Neural progenitor cell (in vitro differentiated cells): ENCODE results near the gene MED27. TPM values are rescaled to one million over a fixed set of nuclear protein-coding genes. Genes with fewer than 3 reads are reported as not detected.

ENCODE experiments used
- DNase-seq: peaks from one replicate; pipeline ENCODE4 v3.0.0-alpha.2; 2016; ENCODE audit warnings: low spot score
- H2AFZ ChIP-seq: fragments of 200-600 bp; sonication (generic); replicated peaks from 2 replicates; pipeline ENCODE4 v1.6.1; 2016; ENCODE audit warnings: antibody characterized with exemption
- H3F3A ChIP-seq: fragments of 200-600 bp; sonication (generic); 2 replicates; pipeline ENCODE4 v1.6.1; 2016; ENCODE audit warnings: antibody characterized with exemption, low read depth
- H3K27ac ChIP-seq: fragments of 200-600 bp; sonication (generic); 2 replicates; pipeline ENCODE4 v1.5.1; 2016; ENCODE audit warnings: mild to moderate bottlenecking
- H3K27me3 ChIP-seq: fragments of 200-600 bp; sonication (generic); 2 replicates; pipeline ENCODE4 v1.6.1; 2016; ENCODE audit warnings: mild to moderate bottlenecking, moderate library complexity
- H3K36me3 ChIP-seq: fragments of 200-600 bp; sonication (generic); 2 replicates; pipeline ENCODE4 v1.5.1; 2016
- H3K4me1 ChIP-seq: fragments of 200-600 bp; sonication (generic); 2 replicates; pipeline ENCODE4 v1.6.1; 2016; ENCODE audit warnings: mixed run types
- H3K4me2 ChIP-seq: fragments of 200-600 bp; sonication (generic); 2 replicates; pipeline ENCODE4 v1.6.1; 2016
- H3K4me3 ChIP-seq: fragments of 200-600 bp; sonication (generic); 2 replicates; pipeline ENCODE4 v1.5.1; 2016
- H3K79me2 ChIP-seq: fragments of 200-600 bp; sonication (generic); 2 replicates; pipeline ENCODE4 v1.6.1; 2016; ENCODE audit warnings: low read depth
- H3K9ac ChIP-seq: fragments of 200-600 bp; sonication (generic); 2 replicates; pipeline ENCODE4 v1.6.1; 2016
- H3K9me3 ChIP-seq: fragments of 200-600 bp; sonication (generic); 2 replicates; pipeline ENCODE4 v1.5.1; 2016; ENCODE audit warnings: low read depth
- H4K20me1 ChIP-seq: fragments of 200-600 bp; sonication (generic); 2 replicates; pipeline ENCODE4 v1.6.1; 2016; ENCODE audit warnings: low read depth
- H3K27ac Mint-ChIP-seq: 3 replicates; pipeline ENCODE4 v1.8.0; 2021; ENCODE audit warnings: mixed read lengths
- H3K27me3 Mint-ChIP-seq: 2 replicates; pipeline ENCODE4 v1.8.0; 2022; ENCODE audit warnings: low read depth, mild to moderate bottlenecking, inconsistent platforms, moderate library complexity, mixed read lengths; ENCODE audit not compliant: insufficient read depth
- H3K36me3 Mint-ChIP-seq: 3 replicates; pipeline ENCODE4 v1.8.0; 2021; ENCODE audit warnings: mixed read lengths
- H3K4me1 Mint-ChIP-seq: 3 replicates; pipeline ENCODE4 v1.8.0; 2021; ENCODE audit warnings: mixed read lengths
- H3K4me3 Mint-ChIP-seq: 3 replicates; pipeline ENCODE4 v1.8.0; 2021; ENCODE audit warnings: mild to moderate bottlenecking, moderate library complexity, mixed read lengths
- H3K9me3 Mint-ChIP-seq: 3 replicates; pipeline ENCODE4 v1.8.0; 2020; ENCODE audit warnings: mixed read lengths
- EZH2 ChIP-seq: fragments of 200-600 bp; sonication (generic); IDR thresholded peaks from 2 replicates; pipeline ENCODE4 v1.6.1; 2017; ENCODE audit warnings: antibody characterized with exemption, mild to moderate bottlenecking, moderate library complexity
- EZH2phosphoT487 ChIP-seq: fragments of 200-600 bp; sonication (generic); IDR thresholded peaks from 2 replicates; pipeline ENCODE4 v1.6.1; 2017; ENCODE audit warnings: antibody characterized with exemption
- total RNA-seq: library from RNA; depleted of rRNA; stranded (reverse); fragments of >200 nt; gene quantifications from 2 replicates; pipeline ENCODE4 v1.2.3, GENCODE V29; 2015; ENCODE audit warnings: low replicate concordance
- TF ChIP-seq, protein P1 (sequence below): fragments of 200-600 bp; sonication (generic); IDR thresholded peaks from 2 replicates; pipeline ENCODE4 v1.5.1; 2017; ENCODE audit warnings: antibody characterized with exemption, mild to moderate bottlenecking

Gene MED27
- total RNA-seq, 1 donor from 2014 or later, result 15.1 TPM

DNA sequence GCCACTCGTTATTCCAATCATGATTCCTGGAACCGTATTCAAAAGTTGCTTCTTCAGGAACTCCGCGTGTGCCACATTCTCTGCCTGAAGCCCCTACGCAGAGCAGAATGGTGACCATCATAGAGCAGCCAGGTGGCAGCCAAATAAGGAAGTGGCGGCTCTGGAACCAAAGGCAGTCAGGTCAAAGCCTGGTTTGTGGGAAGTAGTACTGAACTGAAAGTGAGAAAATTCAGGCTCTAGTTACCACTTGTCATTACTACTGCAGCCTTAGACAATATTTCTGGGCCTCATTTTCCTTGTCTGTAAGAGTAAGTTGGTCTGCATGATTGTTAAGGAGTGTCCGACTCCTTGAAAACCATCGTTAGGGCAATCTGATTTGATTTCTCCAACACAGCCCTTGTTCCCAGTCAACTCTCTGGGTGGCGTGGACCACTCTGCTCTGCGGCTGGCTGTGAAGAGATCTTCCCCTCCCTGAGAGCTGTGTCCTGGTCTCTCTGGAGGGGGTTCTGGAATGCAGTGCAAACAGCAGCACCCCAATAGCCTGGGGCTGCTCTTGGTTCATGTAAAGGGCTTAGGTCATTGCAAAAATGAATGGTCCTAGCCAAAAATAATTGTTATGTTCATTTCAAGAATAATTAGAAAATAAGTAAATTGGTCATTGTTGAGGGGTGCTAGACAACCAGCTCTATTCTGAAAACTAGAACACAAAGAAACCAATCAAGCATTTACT is 102.4 kb downstream of the MED27 start:
- H3F3A ChIP-seq, result no peaks in the 10 kb centered on the region
- no peak for DNase-seq
- Mint-ChIP-seq H3K4me1 (peaks cover 15% of the 10 kb centered on the region), H3K36me3 (peaks cover 4% of the 10 kb centered on the region), H3K4me3 (no peak overlapping the region), H3K9me3 (peaks cover 2% of the 10 kb centered on the region), H3K27me3 (no peaks in the 10 kb centered on the region), H3K27ac (no peak overlapping the region)
- no peak overlapping the region for H3K9ac ChIP-seq
- H4K20me1 ChIP-seq, result peaks cover 3% of the 10 kb centered on the region
- H3K4me3 ChIP-seq, result no peak overlapping the region
- H3K4me1 ChIP-seq, result peaks cover 4% of the 10 kb centered on the region
- no peak overlapping the region for H3K27ac ChIP-seq
- no peak overlapping the region for H2AFZ ChIP-seq
- no peaks in the 10 kb centered on the region for H3K79me2 ChIP-seq
- no peaks in the 10 kb centered on the region for H3K9me3 ChIP-seq
- TF ChIP-seq EZH2 (no peak), EZH2phosphoT487 (no peak)
- TF ChIP-seq, protein P1, sequence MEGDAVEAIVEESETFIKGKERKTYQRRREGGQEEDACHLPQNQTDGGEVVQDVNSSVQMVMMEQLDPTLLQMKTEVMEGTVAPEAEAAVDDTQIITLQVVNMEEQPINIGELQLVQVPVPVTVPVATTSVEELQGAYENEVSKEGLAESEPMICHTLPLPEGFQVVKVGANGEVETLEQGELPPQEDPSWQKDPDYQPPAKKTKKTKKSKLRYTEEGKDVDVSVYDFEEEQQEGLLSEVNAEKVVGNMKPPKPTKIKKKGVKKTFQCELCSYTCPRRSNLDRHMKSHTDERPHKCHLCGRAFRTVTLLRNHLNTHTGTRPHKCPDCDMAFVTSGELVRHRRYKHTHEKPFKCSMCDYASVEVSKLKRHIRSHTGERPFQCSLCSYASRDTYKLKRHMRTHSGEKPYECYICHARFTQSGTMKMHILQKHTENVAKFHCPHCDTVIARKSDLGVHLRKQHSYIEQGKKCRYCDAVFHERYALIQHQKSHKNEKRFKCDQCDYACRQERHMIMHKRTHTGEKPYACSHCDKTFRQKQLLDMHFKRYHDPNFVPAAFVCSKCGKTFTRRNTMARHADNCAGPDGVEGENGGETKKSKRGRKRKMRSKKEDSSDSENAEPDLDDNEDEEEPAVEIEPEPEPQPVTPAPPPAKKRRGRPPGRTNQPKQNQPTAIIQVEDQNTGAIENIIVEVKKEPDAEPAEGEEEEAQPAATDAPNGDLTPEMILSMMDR, result no peak
- no peaks in the 10 kb centered on the region for H3K36me3 ChIP-seq
- H3K27me3 ChIP-seq, result no peaks in the 10 kb centered on the region
- no peak overlapping the region for H3K4me2 ChIP-seq

DNA sequence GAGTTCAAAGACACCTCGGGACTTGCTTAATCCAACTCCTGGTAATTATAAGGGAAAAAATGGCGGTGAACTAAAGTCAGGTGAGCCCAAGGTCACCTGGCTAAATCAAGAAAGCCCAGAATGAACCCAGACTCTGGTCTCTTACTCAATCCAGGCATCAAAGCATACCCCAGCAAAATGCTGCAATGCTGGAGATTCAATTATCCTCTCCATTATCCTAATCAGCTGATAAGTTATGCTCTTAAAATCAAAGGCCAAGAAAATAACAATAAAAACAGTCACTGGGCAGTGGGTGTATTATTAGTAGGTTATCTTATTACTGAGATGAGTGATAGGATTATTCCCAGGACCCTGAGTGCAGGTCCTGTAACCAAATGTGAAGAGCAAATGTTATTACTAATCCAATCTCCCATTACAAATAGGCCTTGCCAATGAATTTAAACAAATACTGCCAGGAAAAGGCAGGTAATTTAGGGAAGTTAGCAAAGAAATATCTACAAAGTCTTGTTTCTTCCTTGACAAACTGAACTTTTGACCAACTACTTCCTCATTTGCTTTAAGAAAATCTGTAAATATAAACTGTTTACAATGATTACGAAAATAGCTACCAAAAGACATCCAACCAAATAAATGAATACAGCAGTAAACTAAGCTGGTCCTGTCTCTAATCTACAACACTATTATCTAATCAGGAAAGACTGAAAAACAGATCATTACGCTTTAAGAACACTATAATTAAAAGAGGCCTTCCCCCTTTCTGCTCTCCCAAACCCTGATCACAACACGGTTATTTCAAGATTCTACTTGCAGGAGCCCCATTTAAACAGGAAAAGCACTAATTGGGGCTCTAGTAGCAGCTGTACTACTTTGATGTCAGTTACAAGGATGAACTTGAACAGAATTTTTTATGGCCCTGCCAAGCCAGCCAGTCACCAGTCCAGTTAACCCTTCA is 103.2 kb downstream of the MED27 start:
- H2AFZ ChIP-seq, result no peak overlapping the region
- no peaks in the 10 kb centered on the region for H3K9me3 ChIP-seq
- no peaks in the 10 kb centered on the region for H3K79me2 ChIP-seq
- no peak overlapping the region for H3K9ac ChIP-seq
- no peaks in the 10 kb centered on the region for H3F3A ChIP-seq
- H3K27me3 ChIP-seq, result no peaks in the 10 kb centered on the region
- peaks cover 4% of the 10 kb centered on the region for H3K4me1 ChIP-seq
- H3K4me2 ChIP-seq, result no peak overlapping the region
- H3K27me3 Mint-ChIP-seq, result no peaks in the 10 kb centered on the region
- DNase-seq, result no peak
- peaks cover 4% of the 10 kb centered on the region for H3K36me3 Mint-ChIP-seq
- no peak overlapping the region for H3K27ac ChIP-seq
- H3K4me3 Mint-ChIP-seq, result no peak overlapping the region
- no peaks in the 10 kb centered on the region for H4K20me1 ChIP-seq
- peaks cover 13% of the 10 kb centered on the region for H3K4me1 Mint-ChIP-seq
- H3K4me3 ChIP-seq, result no peak overlapping the region
- no peaks in the 10 kb centered on the region for H3K36me3 ChIP-seq
- TF ChIP-seq EZH2phosphoT487 (no peak), EZH2 (no peak)
- TF ChIP-seq, protein P1, result no peak
- H3K27ac Mint-ChIP-seq, result no peak overlapping the region
- peaks cover 5% of the 10 kb centered on the region for H3K9me3 Mint-ChIP-seq

DNA sequence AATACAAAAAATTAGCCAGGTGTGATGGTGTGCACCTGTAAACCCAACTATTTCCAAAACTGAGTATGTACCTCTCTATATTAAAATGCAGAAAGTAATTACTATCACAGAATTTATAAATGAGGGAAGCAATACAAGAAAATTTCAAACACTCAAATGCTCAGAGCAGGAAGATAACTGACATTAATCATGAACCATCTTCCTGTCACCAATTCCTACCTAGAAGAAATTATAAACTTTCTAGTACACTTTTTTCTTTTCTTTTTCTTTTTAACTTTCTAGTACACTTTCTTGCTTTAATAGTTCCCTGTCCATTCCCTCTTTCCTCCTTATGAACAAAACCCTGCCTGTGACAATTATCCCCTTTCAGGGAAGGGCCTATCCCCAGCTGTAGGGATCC is 106.8 kb downstream of the MED27 start:
- Histone ChIP-seq H3K4me2 (no peak overlapping the region), H3K27ac (no peak overlapping the region), H3K27me3 (no peaks in the 10 kb centered on the region), H3K4me3 (no peak overlapping the region), H3K9ac (no peak overlapping the region), H3F3A (no peaks in the 10 kb centered on the region), H2AFZ (no peak overlapping the region), H3K36me3 (no peaks in the 10 kb centered on the region), H3K79me2 (no peaks in the 10 kb centered on the region), H3K9me3 (no peaks in the 10 kb centered on the region), H4K20me1 (no peaks in the 10 kb centered on the region), H3K4me1 (no peaks in the 10 kb centered on the region)
- Mint-ChIP-seq H3K4me1 (no peaks in the 10 kb centered on the region), H3K36me3 (peaks cover 5% of the 10 kb centered on the region), H3K27me3 (peaks cover under 1% of the 10 kb centered on the region), H3K27ac (no peak overlapping the region), H3K9me3 (peaks cover 5% of the 10 kb centered on the region), H3K4me3 (no peak overlapping the region)
- TF ChIP-seq EZH2phosphoT487, result no peak
- TF ChIP-seq EZH2, result no peak
- TF ChIP-seq, protein P1, result no peak
- DNase-seq, result no peak
